Measurements from ENCODE around the gene ITGAE.
"Not testable (repeated sequence)": the region's sequence is repeated elsewhere in the genome, so short reads cannot be mapped to it uniquely, and the experiment has no call there.

Gene ITGAE

DNA sequence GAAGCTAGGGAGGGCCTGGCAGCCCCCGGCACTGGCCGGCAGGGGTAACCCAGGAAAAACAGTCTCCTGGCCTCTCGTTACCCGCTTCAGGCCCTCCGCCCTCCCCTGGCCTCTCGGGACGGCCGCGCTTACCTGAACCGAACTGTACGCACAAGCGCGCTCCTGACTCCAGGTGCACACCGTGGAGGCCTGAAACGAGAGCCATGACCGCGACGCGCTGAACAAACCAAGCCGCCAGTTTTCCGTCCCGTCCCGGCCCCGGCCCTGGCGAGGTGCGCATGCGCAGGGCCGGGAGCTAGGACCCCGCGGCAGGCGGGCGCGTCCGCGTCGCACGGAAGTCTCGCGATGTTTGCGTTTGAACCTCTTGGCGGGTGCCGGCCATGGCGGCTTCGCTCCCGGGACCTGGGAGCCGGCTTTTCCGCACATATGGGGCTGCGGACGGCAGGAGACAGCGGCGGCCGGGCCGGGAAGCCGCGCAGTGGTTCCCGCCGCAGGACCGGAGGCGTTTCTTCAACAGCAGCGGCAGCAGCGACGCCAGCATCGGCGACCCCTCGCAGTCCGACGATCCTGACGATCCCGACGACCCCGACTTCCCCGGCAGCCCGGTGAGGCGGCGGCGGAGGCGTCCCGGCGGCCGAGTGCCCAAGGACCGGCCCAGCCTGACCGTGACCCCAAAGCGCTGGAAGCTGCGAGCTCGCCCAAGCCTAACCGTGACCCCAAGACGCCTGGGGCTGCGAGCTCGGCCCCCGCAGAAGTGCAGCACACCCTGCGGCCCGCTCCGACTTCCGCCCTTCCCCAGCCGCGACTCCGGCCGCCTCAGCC, 77.2 kb downstream of the ITGAE start, which contains the start of gene HASPIN:
Gene HASPIN (plus strand): TSS at position 348 of the 822 bp plus-strand sequence. CDS start 33 bp downstream, at position 381.
- peak; percentile 96 for DNase-seq

DNA sequence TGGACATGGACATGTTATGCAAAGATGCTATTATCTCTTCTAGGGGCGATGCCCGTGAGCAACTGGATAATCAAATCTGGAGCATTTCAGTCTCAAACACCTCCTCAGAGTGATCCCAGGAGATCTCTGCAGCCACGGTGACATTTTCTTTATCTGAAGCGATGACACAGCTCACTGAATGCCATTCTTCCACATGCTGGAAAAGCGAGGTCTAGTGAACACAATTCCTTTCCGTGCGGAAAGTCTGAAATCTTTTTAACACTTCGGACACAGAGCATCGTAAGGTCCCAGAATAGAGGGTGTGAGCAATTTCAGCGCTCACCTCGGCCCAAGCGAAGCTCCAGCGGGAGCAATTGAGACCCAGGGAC, 77.8 kb downstream of the ITGAE start:
- peak; percentile 48 for DNase-seq

DNA sequence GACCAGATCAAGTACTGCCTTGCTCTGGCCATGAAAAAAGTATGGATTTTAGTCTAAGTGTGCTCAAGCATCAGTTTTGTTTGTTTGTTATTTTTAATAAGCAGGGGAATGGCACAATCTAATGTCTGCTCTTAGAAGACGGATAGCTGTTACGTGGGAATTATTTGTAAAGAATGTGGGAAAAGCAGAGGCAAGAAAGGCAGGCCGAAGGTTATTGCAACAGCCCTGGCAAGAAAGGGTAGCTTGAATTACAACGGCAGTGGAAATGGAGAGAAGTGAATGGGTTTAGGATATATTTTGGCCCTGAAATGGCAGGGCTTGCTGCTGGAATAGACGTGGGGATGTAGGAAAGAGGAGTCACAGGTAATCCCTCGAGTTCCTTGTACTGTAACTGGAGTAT, 78.3 kb downstream of the ITGAE start:
- DNase-seq = no peak

DNA sequence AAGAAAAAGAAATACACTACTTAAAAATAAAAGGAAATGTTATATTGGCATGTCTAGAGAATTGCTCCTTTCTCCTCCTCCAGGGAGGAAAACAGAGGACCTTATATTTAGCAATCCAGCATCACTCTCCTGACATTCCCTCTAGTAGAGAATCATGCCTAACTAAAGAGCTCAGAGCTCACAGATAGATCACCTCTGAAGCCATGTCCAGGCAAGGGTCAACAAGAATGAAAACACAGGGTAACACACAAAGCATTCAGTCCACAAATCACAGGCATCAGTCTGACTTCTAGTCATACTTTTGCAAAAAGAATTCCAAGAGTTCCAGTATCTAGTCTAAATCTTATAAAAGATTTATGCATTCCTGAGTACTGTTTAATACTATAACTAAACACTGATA, 81.7 kb downstream of the ITGAE start:
- DNase-seq = no peak

DNA sequence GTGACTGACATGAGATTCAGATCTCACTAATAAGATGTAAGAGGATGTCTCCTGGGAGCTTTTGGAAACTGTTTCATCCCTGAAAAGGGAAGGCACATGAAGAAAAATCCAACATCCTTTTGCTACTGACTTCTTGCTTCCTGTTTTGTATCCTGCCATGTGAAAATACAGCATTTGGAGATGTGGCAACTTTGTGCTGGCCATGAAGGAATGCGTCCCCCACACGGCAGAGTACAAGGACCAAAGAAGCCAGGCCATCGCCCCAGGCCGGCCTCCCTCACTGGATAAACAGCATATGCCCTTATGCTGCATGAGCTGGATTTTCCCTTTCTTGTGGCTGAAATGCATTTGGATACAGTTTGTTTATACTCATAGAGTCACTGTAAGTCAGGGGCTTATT, 82.8 kb downstream of the ITGAE start:
- DNase-seq = no peak

DNA sequence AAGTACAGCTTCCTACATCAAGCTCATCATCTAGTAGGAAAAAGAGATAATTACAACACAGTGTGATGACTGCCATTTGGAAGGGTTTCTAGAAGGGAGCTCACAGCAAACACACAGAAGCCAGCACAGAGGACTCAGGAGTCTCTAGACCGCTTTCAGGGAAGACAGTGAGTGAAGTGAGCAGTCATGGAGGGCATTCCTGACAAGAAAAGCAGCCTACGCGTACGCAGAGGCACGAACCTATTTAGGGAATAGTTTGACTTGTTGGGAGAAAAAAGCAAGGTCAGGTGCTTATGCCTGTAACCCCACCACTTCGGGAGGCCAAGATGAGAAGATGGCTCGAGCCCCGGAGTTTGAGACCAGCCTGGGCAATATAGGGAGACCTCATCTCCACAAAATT, 85.7 kb downstream of the ITGAE start:
- no peak for DNase-seq

DNA sequence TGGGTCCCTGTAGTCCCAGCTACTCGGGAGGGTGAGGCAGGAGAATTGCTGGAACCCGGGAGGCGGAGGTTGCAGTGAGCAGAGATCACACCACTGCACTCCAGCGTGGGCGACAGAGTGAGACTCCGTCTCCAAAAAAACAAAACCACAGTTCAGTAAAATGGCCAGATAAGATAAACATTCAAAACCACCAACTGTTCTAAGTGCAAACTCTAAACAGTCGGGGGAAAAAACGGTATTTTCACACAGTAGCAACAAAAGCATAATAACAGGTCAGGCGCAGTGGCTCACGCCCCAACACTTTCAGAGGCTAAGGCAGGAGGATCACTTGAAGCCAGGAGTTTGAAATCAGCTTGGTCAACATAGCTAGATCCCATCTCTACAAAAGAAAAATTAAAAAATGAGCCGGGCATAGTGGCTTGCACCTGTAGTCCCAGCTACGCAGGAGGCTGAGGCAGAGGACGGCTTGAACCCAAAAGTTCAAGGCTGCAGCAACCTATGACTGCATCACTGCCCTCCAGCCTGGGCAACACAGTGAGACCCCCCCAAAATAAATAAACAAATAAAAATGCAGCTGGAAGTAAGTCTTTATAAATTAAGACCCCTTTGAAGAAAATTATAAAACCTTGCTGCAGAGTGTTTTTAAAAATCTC, 88.1 kb downstream of the ITGAE start:
- DNase-seq = peak; percentile 97

DNA sequence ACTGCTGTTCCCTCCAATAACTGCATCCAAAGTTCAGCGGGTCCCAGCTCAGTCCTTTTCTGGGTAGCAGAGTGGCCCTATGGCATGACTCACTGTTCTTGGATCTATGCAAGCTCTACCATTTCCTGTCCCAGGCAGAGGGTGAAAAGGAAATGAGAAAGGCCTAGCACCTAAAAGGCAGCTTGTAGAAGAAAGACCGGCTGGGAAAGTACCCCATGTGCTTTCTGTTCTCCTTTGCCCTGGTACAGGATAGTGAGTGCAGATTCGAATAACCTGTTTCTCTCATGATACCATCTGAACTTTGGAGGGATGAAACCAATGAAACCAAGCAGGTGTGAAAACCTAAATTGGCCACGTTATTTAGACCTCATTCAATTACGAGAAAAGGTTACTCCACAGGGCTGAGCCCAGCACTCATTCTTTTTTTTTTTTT, 90.0 kb downstream of the ITGAE start:
- DNase-seq = peak; percentile 72

DNA sequence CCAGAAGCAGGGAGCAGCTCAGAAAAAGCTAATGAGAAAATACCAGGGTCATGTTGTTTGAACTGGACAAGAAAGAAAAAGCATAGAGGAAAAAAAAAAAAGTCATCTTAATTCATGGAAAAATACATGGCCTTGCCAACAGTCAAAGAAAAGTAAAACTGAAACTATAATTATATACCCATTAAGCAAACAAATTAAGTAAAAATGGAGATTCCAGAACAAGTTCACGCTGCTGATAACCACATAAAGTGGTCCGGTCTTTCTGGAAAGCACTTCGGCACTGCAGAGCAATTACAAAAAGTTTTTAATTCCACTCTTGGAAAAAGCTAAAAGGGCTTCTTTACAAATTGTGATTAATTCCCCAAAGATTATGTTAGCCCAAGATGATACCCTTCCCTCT, 92.6 kb downstream of the ITGAE start:
- DNase-seq = no peak

DNA sequence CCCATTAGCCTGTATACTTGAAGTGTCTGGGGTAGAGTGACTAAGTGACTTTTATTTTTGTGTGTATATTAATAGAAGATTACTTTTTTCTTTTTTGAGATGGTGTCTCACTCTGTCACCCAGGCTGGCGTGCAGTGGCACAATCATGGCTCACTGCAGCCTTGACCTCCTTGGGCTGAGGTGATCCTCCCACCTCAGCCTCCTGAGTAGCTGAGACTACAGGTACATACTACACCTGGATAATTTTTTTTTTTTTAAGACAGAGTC, 95.3 kb downstream of the ITGAE start:
- not testable (repeated sequence) for DNase-seq

DNA sequence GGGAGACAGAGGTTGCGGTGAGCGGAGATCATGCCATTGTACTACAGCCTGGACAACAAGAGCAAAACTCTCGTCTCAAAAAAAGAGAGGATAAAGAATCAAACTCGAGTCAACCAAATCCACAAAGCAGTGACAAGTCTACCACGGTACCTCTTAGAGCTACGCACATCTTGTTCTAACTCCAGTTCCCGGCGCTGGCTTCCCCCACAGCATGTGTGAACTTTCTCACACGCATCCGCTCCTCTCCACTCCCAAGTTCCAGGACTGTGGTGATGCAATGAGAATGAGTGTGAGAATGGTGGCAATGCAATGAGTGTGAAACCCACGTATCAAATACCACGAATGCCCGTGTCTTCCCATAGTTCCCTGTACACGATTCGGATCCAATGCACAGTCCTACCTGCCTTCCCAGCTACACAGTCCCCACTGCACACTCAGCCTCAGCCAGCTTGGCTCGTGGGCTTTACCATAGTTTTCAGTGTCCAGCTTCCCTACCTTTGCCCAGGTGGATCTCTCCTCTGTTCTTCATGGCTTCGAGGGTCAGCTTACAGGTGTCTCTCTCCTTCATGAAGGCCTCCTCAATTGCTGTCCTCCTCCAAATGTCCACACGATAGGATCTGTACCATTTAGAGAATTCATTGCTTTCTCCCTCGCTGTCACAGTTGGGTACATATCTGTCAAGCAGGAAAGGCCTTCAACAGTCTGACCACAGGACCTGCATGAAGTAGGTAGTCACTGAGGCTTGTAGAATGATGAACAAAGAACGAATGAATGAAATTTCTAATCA, 95.9 kb downstream of the ITGAE start:
- DNase-seq = no peak

DNA sequence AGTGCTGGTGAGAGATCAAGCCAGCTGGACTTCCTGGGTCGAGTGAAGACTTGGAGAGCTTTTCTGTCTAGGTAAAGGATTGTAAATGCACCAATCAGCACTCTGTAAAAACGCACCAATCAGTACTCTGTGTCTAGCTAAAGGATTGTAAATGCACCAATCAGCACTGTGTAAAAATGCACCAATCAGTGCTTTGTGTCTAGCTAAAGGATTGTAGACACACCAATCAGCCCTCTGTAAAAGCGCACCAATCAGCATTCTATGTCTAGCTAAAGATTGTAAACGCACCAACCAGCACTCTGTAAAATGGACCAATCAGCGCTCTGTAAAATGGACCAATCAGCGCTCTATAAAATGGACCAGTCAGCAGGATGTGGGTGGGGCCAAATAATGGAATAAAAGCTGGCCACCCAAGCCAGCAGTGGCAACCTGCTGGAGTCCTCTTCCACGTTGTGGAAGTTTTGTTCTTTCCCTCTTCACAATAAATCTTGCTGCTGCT, 98.9 kb downstream of the ITGAE start:
- DNase-seq = not testable (repeated sequence)

DNA sequence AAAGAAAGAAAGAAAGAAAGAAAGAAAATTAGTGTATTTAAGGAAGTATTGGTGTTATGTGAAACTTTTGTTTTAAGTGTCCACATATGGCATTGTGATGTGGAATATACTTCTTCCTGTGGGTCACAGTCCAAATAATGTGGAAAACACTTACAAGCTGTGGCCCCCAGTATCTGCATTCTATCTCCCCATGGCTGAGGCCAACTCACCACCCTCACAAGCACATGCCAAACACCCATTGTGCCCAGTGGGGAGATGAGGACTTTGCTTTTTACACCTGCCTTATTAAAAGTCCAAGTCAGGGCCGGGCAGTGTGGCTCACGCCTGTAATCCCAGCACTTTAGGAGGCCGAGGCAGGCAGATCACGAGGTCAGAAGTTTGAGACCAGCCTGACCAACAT, 101.0 kb downstream of the ITGAE start:
- no peak for DNase-seq

DNA sequence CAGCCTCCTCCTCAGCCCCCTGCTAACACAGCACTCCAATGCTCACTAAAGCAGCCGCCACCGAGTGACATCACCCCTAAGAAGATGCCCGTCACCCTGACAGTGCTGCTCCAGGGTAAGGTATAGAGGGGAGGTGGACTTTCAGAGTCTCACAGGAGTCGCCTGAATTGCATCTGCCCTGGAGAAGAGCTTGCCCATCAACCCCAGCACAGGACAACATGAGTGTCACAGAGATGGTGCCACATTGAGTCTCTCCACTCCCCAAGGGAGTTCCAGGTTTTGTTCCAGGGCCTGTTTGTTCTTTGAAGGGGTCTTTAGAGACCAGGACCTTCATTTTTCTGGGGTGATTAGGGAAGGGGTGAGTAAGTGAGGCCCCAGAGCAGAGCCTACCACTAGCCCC, 102.8 kb downstream of the ITGAE start:
- DNase-seq = no peak

DNA sequence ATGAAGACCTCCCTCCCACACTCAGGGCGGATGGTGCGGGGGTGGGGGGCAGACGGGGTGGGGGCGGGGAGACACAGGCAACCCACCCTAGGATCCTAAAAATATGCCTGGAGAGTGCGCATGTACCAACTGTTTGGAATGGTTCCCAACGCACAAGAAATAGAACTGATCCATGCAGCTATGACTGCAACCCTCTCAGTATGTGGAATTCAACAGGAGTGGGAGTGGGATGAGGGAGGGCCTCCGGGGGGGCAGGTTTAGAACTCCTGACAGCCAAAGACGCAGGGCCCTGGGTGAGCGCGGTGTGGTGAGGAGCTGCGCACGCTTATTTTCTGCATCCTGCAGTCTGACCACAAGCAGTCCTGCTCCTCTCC, 103.9 kb downstream of the ITGAE start:
- no peak for DNase-seq

DNA sequence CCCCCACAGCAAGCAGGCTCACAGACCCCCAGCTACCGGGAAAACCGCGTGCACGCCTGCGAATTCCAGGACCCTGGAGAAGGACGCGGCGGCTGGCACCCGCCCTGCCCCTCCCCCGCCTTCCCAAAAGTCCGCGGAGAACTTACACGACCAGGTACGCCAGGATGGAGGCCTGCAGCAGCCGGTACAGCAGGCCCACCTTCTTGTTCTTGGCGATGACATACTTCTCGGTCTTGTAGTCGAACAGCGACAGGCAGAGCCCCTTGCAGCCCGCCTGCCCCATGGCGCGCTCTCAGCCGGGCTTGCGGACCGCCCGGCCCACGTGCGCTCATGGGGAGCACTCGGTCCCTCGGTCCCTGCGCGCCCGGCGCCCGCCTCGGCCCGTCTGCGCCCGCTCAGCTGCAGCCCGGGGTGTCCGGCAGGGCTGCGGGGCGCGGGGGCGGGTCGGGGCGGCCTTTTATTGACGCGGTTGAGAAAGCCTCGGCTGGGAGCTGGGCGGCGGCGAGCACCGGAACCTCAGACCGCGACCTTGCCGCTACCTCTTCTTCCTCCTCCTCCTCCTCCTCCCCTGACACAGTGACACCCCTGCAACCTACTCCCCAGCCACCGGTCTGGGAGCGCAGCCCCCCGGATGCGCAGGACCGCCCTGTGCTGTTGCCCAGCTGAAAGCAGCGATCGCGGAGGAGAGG, 105.1 kb downstream of the ITGAE start, which contains the start of gene P2RX5:
Gene P2RX5 (minus strand): TSS at position 433 of the 689 bp plus-strand sequence. CDS start 150 bp downstream, at position 283.
- peak; percentile 71 for DNase-seq

DNA sequence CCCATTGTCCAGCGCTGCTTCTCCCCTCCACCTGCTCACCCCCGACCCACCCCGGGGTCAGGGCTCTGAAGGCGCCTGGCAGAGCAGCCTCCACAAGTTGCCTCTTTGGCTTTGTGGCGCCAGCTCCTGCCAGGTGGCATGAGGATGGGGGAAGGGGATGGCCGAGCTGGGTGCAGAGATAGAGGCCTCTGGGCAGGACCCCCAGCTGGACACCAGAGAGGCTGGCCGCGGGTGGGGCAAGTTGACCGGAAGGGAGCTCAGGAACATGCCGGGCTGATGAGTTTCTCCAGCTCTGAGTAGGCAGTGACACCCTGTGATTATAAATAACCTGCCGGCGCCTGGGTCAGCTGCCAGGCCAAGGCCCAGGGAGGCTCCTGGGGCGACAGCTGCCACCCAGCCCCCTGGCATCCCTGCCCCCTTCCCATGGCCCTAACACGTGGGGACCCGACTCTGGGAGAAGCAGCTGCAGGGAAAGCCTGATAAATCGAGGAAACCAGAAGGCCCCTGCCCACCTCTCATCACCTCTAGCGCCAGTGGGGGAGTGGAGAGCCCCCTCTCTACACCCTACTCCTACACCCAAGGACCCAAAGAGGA, 105.8 kb downstream of the ITGAE start:
- DNase-seq = no peak

DNA sequence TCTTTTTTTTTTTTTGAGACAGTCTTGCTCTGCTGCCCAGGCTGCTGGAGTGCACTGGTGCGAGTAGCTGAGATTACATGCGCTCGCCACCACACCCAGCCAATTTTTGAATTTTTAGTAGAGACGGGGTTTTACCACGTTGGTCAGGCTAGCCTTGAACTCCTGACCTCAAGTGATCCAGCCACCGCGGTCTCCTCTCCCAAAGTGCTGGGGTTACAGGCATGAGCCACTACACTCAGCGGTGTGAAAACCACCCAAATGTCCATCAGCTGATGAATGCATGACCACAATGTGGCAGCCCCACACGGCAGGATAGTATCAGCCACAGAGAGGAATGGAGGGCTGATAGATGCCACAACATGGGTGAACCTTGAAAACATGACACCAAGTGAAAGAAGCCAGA, 107.2 kb downstream of the ITGAE start:
- DNase-seq = peak; percentile 67

DNA sequence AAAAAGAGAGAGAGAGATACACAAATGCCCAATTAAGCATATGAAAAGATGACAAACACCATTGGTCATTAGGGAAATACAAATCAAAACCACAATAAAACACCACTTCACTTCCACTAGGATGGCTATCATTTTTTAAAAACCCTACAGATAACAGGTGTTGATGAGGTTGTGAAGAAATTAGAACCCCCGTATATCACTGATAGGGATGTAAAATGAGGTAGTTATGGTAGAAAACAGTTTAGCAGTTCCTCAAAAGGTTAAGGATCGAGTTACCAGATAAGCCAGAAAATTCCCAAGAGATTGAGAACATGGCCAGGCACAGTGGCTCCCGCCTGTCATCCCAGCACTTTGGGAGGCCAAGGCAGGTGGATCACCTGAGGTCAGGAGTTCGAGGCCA, 107.8 kb downstream of the ITGAE start:
- no peak for DNase-seq

DNA sequence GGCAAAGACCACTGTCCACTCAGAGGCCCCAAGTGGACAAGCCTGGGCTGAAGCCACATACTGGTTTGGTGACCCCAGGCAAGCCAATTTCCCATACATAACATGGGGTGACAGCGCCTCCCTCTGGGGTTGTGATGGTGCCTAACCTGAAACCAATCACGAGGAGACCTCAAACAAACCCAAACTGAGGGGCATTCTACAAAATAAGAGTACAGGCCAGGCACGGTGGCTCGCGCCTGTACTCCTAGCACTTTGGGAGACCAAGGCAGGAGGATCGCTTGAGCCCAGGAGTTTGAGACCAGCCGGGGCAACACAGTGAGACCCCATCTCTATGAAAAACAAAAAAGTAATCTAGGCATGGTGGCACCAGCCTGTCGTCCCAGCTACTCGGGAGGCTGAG, 108.6 kb downstream of the ITGAE start:
- DNase-seq = no peak

DNA sequence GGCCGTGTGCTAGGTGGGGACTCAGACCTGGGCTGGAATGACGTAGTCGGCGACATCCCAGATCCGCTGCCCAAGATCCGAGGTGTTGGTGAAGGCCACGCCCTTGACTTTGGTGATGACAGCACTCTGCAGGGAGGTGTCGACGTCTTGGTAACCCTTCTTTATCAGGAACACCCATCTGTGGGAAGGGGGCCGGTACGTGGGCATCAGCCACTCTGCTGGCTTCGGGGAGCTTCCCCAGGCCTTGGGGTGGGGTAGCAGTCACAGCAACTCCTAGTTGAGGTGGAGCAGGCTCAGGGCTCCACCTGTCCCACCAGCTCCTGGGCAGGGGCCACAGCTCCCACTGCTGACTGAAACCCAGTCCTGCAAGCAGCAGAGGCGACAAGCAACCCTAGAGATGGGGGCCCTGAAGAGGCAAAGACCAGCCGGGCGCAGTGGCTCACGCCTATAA, 109.3 kb downstream of the ITGAE start:
- DNase-seq = peak; percentile 52

DNA sequence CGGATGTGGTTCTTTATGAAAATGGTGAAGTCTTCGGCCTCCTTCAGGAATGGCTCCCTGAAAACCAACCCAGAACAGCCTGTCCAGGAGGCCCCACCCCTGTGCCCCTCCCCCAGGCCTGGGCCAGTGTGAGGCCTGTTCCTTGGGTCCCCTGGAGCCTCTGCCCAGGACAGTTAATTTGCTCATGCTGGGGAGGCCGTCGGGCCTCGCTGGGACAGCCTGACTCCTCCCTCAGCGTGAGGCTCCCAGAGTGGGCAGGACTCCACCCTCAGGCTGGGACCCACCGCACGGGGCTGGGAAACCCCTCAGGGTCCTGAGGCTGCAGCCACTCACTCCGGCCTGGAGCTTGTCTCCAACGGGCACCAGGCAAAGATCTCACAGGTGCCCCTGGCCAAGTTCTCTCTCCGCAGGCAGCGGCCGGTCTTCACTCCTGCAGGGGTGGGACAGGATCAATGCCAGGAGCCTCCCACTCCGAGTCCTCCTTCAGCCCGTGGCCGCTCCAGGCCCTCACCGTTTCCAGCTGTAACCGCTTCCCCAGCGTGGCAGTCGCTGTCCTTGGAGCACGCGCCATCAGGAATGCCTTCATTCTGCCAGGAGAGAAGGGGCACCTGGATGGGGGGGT, 110.8 kb downstream of the ITGAE start:
- DNase-seq = no peak

Measured in hematopoietic multipotent progenitor cell treated with erythropoietin and hydrocortisone succinate and interleukin-3 and kit ligand, for 6 days (in vitro differentiated cells).